HepG2 (cell line): ENCODE data around the gene TMEM185B. TPM values are rescaled to one million over a fixed set of nuclear protein-coding genes. Genes with fewer than 3 reads are reported as not detected.

Source experiments
- ATRX ChIP-seq: sonication (generic); formaldehyde crosslinking; IDR thresholded peaks from 2 replicates; pipeline ENCODE4 v1.4.0; 2020; ENCODE audit warnings: missing genetic modification reagents, borderline replicate concordance
- GATA4 ChIP-seq: sonication (generic); IDR thresholded peaks from 2 replicates; pipeline ENCODE4 v1.6.1; 2016; ENCODE audit warnings: antibody characterized with exemption, low read depth, borderline replicate concordance
- ISL2 ChIP-seq: sonication (generic); formaldehyde crosslinking; IDR thresholded peaks from 2 replicates; pipeline ENCODE4 v1.5.0; 2020; ENCODE audit warnings: missing genetic modification reagents
- NFE2 ChIP-seq: sonication (generic); formaldehyde crosslinking; IDR thresholded peaks from 2 replicates; pipeline ENCODE4 v1.4.0; 2020; ENCODE audit warnings: missing genetic modification reagents
- NR3C1 ChIP-seq: sonication (generic); formaldehyde crosslinking; IDR thresholded peaks from 2 replicates; pipeline ENCODE4 v1.4.0; 2020; ENCODE audit warnings: missing genetic modification reagents
- SP1 ChIP-seq, 2 experiments: fragments of 450-650 bp in 1 of 2; sonication (generic) in 1 of 2; formaldehyde crosslinking in 1 of 2; IDR thresholded peaks; 2 replicates each; pipeline versions ENCODE4 v1.4.0 to v1.6.1; 2016 to 2020; ENCODE audit warnings: missing genetic modification reagents in 1 of 2
- TAF15 ChIP-seq: fragments of 200-400 bp; formaldehyde crosslinking; IDR thresholded peaks from one replicate; pipeline ENCODE4 v1.6.1; 2018; ENCODE audit warnings: mild to moderate bottlenecking, low read depth, low read length; ENCODE audit not compliant: poor library complexity, severe bottlenecking
- ZNF224 ChIP-seq: sonication (generic); formaldehyde crosslinking; IDR thresholded peaks from 2 replicates; pipeline ENCODE4 v1.5.0; 2020; ENCODE audit warnings: mild to moderate bottlenecking, missing genetic modification reagents
- ZNF577 ChIP-seq: sonication (generic); formaldehyde crosslinking; IDR thresholded peaks from 2 replicates; pipeline ENCODE4 v1.4.0; 2020; ENCODE audit warnings: mild to moderate bottlenecking, low read depth, missing genetic modification reagents, borderline replicate concordance
- polyA plus RNA-seq, 8 experiments: library from polyadenylated mRNA; depleted of rRNA in 3 of 8; stranded (reverse) in 7 of 8; unstranded in 1 of 8; fragments of >200 nt; fragmentation: Illumina TruSeq in 4 of 8; extraction: Trizol in 4 of 8; gene quantifications; 2 replicates each; pipeline versions ENCODE4 v1.2.1 to v1.2.3, GENCODE V29; 2011 to 2016; ENCODE audit warnings: low read depth in 4 of 8, missing spikeins in 1 of 8, mixed read lengths in 1 of 8; ENCODE audit not compliant: insufficient read depth in 1 of 8
- total RNA-seq, 5 experiments: library from RNA; depleted of rRNA; stranded (reverse); fragments of >200 nt; fragmentation: Illumina TruSeq; extraction: Trizol; gene quantifications; 2 replicates each; pipeline ENCODE4 v1.2.3, GENCODE V29; 2016; ENCODE audit warnings: low read depth in 1 of 5
- TF ChIP-seq, protein P1 (sequence below): sonication (generic); formaldehyde crosslinking; IDR thresholded peaks from 2 replicates; pipeline ENCODE4 v1.5.0; 2020; ENCODE audit warnings: missing genetic modification reagents
- TF ChIP-seq, protein P2 (sequence below): sonication (generic); formaldehyde crosslinking; IDR thresholded peaks from 2 replicates; pipeline ENCODE4 v1.4.0; 2020; ENCODE audit warnings: mild to moderate bottlenecking, missing genetic modification reagents
- TF ChIP-seq, protein P3 (sequence below): fragments of 450-650 bp; IDR thresholded peaks from 2 replicates; pipeline ENCODE4 v1.6.1; 2017; ENCODE audit warnings: mild to moderate bottlenecking
- TF ChIP-seq, protein P4 (sequence below): sonication (generic); formaldehyde crosslinking; IDR thresholded peaks from 2 replicates; pipeline ENCODE4 v1.5.0; 2020; ENCODE audit warnings: mild to moderate bottlenecking, missing genetic modification reagents
- TF ChIP-seq, protein P5 (sequence below): sonication (generic); formaldehyde crosslinking; IDR thresholded peaks from 2 replicates; pipeline ENCODE4 v1.4.0; 2020; ENCODE audit warnings: missing genetic modification reagents
- TF ChIP-seq, protein P6 (sequence below): IDR thresholded peaks from 2 replicates; pipeline ENCODE4 v1.6.1; 2016; ENCODE audit warnings: low read depth, borderline replicate concordance

TMEM185B gene
- total and polyA plus RNA-seq, 2 of the 13 experiments (the other 11 are each of a cell fraction or from before 2014, with no cell fraction given), result 5.6 to 7.0 TPM

DNA sequence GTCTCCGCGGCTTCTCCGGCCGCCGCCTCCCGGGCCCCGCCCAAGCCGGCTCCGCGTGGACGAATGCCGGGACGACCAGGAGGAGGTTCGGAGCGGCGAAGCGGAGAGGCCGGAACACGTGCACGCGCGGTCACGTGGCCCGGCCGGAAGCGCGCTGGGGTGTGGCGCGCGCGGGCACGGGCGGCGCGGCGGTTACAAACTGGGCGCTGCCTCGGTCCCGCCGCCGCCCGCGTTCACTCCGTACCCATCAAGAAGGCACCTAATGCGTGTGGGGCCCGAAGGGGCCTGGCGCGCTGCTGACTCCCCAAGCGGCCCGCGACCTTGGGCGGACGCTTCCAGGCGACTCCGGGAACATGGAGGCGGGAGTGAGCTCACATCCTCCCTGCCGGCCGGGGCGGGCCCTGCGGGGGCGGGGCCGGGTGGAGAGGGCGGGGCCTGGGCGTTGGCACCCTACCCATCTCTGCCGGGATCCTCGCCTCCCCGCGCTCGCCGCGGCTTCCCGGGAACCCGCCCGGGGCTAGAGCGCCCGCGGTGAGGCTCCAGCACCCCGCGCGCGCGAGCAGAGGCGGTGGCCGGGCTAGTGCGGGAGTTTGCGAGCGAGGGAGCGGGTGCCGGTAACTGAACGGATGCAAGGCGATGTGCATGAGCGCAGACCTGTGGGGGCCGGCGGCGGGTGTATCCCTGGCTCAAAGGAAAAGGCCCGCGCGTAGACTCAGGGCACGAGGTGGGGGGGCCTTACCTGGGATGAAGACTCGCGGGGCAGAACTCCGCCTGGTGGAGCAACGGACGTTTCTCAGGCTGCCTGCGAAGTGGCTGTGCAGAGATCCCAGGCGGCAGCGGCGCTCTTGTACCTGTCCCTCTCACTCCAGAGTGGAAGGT, at the start of gene TMEM185B (continued):
- TF ChIP-seq, protein P1, sequence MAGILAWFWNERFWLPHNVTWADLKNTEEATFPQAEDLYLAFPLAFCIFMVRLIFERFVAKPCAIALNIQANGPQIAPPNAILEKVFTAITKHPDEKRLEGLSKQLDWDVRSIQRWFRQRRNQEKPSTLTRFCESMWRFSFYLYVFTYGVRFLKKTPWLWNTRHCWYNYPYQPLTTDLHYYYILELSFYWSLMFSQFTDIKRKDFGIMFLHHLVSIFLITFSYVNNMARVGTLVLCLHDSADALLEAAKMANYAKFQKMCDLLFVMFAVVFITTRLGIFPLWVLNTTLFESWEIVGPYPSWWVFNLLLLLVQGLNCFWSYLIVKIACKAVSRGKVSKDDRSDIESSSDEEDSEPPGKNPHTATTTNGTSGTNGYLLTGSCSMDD, result no peak
- TF ChIP-seq, protein P2, sequence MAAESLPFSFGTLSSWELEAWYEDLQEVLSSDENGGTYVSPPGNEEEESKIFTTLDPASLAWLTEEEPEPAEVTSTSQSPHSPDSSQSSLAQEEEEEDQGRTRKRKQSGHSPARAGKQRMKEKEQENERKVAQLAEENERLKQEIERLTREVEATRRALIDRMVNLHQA (CRISPR knock-in tag), result no peak
- TF ChIP-seq GATA4, result no peak
- no peak for TF ChIP-seq ZNF577 (CRISPR knock-in tag)
- TF ChIP-seq, protein P3, sequence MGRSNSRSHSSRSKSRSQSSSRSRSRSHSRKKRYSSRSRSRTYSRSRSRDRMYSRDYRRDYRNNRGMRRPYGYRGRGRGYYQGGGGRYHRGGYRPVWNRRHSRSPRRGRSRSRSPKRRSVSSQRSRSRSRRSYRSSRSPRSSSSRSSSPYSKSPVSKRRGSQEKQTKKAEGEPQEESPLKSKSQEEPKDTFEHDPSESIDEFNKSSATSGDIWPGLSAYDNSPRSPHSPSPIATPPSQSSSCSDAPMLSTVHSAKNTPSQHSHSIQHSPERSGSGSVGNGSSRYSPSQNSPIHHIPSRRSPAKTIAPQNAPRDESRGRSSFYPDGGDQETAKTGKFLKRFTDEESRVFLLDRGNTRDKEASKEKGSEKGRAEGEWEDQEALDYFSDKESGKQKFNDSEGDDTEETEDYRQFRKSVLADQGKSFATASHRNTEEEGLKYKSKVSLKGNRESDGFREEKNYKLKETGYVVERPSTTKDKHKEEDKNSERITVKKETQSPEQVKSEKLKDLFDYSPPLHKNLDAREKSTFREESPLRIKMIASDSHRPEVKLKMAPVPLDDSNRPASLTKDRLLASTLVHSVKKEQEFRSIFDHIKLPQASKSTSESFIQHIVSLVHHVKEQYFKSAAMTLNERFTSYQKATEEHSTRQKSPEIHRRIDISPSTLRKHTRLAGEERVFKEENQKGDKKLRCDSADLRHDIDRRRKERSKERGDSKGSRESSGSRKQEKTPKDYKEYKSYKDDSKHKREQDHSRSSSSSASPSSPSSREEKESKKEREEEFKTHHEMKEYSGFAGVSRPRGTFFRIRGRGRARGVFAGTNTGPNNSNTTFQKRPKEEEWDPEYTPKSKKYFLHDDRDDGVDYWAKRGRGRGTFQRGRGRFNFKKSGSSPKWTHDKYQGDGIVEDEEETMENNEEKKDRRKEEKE, result no peak
- no peak for TF ChIP-seq ATRX (CRISPR knock-in tag)
- TF ChIP-seq, protein P4, sequence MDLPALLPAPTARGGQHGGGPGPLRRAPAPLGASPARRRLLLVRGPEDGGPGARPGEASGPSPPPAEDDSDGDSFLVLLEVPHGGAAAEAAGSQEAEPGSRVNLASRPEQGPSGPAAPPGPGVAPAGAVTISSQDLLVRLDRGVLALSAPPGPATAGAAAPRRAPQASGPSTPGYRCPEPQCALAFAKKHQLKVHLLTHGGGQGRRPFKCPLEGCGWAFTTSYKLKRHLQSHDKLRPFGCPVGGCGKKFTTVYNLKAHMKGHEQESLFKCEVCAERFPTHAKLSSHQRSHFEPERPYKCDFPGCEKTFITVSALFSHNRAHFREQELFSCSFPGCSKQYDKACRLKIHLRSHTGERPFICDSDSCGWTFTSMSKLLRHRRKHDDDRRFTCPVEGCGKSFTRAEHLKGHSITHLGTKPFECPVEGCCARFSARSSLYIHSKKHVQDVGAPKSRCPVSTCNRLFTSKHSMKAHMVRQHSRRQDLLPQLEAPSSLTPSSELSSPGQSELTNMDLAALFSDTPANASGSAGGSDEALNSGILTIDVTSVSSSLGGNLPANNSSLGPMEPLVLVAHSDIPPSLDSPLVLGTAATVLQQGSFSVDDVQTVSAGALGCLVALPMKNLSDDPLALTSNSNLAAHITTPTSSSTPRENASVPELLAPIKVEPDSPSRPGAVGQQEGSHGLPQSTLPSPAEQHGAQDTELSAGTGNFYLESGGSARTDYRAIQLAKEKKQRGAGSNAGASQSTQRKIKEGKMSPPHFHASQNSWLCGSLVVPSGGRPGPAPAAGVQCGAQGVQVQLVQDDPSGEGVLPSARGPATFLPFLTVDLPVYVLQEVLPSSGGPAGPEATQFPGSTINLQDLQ, result no peak
- no peak for TF ChIP-seq NFE2 (CRISPR knock-in tag)
- TF ChIP-seq NR3C1 (CRISPR knock-in tag), result no peak
- no peak for TF ChIP-seq ZNF224 (CRISPR knock-in tag)
- no peak for TF ChIP-seq SP1 (IDR thresholded peaks at IDR 0.05)
- peak; percentile 37; the same call in 1 of the 2 replicates for TF ChIP-seq SP1 (CRISPR knock-in tag; IDR thresholded peaks at IDR 0.05)
- TF ChIP-seq, protein P5, sequence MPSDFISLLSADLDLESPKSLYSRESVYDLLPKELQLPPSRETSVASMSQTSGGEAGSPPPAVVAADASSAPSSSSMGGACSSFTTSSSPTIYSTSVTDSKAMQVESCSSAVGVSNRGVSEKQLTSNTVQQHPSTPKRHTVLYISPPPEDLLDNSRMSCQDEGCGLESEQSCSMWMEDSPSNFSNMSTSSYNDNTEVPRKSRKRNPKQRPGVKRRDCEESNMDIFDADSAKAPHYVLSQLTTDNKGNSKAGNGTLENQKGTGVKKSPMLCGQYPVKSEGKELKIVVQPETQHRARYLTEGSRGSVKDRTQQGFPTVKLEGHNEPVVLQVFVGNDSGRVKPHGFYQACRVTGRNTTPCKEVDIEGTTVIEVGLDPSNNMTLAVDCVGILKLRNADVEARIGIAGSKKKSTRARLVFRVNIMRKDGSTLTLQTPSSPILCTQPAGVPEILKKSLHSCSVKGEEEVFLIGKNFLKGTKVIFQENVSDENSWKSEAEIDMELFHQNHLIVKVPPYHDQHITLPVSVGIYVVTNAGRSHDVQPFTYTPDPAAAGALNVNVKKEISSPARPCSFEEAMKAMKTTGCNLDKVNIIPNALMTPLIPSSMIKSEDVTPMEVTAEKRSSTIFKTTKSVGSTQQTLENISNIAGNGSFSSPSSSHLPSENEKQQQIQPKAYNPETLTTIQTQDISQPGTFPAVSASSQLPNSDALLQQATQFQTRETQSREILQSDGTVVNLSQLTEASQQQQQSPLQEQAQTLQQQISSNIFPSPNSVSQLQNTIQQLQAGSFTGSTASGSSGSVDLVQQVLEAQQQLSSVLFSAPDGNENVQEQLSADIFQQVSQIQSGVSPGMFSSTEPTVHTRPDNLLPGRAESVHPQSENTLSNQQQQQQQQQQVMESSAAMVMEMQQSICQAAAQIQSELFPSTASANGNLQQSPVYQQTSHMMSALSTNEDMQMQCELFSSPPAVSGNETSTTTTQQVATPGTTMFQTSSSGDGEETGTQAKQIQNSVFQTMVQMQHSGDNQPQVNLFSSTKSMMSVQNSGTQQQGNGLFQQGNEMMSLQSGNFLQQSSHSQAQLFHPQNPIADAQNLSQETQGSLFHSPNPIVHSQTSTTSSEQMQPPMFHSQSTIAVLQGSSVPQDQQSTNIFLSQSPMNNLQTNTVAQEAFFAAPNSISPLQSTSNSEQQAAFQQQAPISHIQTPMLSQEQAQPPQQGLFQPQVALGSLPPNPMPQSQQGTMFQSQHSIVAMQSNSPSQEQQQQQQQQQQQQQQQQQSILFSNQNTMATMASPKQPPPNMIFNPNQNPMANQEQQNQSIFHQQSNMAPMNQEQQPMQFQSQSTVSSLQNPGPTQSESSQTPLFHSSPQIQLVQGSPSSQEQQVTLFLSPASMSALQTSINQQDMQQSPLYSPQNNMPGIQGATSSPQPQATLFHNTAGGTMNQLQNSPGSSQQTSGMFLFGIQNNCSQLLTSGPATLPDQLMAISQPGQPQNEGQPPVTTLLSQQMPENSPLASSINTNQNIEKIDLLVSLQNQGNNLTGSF (CRISPR knock-in tag), result no peak
- TF ChIP-seq TAF15, result peak; percentile 32
- TF ChIP-seq, protein P6, sequence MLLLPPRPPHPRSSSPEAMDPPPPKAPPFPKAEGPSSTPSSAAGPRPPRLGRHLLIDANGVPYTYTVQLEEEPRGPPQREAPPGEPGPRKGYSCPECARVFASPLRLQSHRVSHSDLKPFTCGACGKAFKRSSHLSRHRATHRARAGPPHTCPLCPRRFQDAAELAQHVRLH (CRISPR knock-in tag), result 0 out of 2 replicates have a peak, but pooled peaks have one; percentile 18
- no peak for TF ChIP-seq ISL2 (CRISPR knock-in tag)
